ENCODE data around the gene SLC4A7.
"Not testable (repeated sequence)": the region's sequence is repeated elsewhere in the genome, so short reads cannot be mapped to it uniquely, and the experiment has no call there.

The SLC4A7 gene

DNA sequence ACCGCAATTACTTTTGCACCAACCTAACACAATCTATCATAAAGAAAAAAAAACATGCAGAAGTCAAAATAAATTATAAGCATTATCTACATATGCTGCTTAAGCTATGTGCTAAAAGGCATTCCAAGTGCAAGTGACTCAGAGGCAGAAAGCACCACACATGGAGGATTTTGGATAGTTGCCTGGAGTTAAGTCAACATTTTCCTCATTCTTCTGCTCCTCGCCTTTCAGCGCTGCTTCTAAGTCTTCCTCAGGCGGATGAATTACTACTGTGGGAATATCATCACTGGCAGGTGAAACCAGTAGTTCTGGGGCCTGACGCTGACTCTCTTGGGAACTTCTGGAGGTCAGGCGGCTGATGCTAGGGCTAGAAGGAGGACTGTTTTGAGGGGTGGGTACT is 53.1 kb downstream of the SLC4A7 start:
- H3K27ac ChIP-seq (ENCODE audit: insufficient read depth, low read depth, low read length, poor library complexity, severe bottlenecking) = no peak overlapping the region
- H3K36me3 ChIP-seq (ENCODE audit: control insufficient read depth, insufficient read depth, low read length) = peaks cover 16% of the 10 kb centered on the region
- 88 to 93% methylated on average over 6 of the region's 6 CpGs for WGBS, 2 experiments

DNA sequence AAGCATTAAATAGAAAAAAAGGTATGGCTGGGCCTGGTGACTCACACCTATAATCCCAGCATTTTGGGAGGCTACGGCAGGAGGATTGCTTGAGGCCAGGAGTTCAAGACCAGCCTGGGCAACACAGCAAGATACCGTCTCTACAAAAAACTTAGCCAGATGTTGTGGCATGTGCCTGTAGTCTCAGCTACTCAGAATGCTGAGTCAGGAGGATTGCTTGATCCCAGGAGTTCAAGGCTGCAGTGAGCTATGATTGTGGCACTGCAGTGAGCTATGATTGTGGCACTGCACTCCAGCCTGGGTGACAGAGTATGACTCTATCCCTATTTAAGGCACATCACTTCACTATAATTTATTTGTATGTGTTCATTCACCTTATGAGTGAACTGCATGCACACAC is 54.3 kb downstream of the SLC4A7 start:
- no peak overlapping the region for H3K4me3 ChIP-seq (ENCODE audit: insufficient read depth, low read depth, low read length)
- H3K27ac ChIP-seq (ENCODE audit: insufficient read depth, low read depth, low read length, poor library complexity, severe bottlenecking) = no peak overlapping the region
- no peaks in the 10 kb centered on the region for H3K27me3 ChIP-seq (ENCODE audit: control insufficient read depth, insufficient read depth, low read length, poor library complexity, severe bottlenecking)
- WGBS, 2 experiments = 88 to 93% methylated on average over 2 of the region's 2 CpGs
- no peaks in the 10 kb centered on the region for H3K4me1 ChIP-seq (ENCODE audit: control insufficient read depth, insufficient read depth, low read length)
- H3K9me3 ChIP-seq (ENCODE audit: control insufficient read depth, low read length) = no peaks in the 10 kb centered on the region
- peaks cover 11% of the 10 kb centered on the region for H3K36me3 ChIP-seq (ENCODE audit: control insufficient read depth, insufficient read depth, low read length)

More for the DNA sequence above, 53.1 kb downstream of the SLC4A7 start:
- H3K4me3 ChIP-seq (ENCODE audit: insufficient read depth, low read depth, low read length) = no peak overlapping the region
- H3K27me3 ChIP-seq (ENCODE audit: control insufficient read depth, insufficient read depth, low read length, poor library complexity, severe bottlenecking) = no peaks in the 10 kb centered on the region
- no peaks in the 10 kb centered on the region for H3K4me1 ChIP-seq (ENCODE audit: control insufficient read depth, insufficient read depth, low read length)
- H3K9me3 ChIP-seq (ENCODE audit: control insufficient read depth, low read length) = no peaks in the 10 kb centered on the region

DNA sequence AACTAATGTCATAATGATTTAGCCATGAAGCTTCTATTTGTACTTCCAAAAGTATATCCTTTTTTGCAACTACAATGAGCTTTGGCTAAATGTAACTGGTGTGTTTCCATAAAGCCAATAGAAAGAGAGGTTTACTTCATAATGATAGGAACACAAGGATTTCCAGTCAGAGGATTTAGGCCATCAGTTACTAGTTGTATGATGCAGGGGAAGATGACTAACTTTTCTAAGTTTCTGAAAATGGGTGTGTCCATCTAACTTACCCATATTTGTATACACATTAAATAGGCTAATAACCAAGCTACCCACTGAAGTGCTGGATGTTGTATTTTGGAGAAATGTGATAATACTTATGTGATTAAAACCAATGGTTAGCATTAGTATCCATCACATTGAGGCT is 55.7 kb downstream of the SLC4A7 start:
- Histone ChIP-seq H3K27me3 (ENCODE audit: control insufficient read depth, insufficient read depth, low read length, poor library complexity, severe bottlenecking) (no peaks in the 10 kb centered on the region), H3K9me3 (ENCODE audit: control insufficient read depth, low read length) (no peaks in the 10 kb centered on the region), H3K4me3 (ENCODE audit: insufficient read depth, low read depth, low read length) (no peak overlapping the region), H3K27ac (ENCODE audit: insufficient read depth, low read depth, low read length, poor library complexity, severe bottlenecking) (no peak overlapping the region), H3K4me1 (ENCODE audit: control insufficient read depth, insufficient read depth, low read length) (no peaks in the 10 kb centered on the region), H3K36me3 (ENCODE audit: control insufficient read depth, insufficient read depth, low read length) (peaks cover 11% of the 10 kb centered on the region)

DNA sequence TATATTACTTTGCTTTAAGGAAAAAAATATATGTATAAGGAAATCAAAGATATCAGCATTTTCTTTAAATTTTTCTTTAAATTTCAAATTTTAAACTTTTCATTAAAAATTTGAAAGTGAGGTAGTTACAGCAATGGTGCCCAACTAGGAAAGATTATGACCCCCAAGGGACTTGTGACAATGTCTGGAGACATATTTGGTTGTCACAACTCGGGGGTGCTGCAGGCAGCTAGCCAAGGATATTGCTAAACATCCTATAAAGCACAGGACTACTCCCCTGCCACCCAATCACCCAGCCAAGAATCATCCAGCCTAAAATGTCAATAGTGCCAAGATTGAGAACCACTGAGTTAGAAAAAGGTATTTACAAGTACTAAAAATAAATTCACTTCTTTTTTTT is 57.3 kb downstream of the SLC4A7 start:
- Histone ChIP-seq H3K27ac (ENCODE audit: insufficient read depth, low read depth, low read length, poor library complexity, severe bottlenecking) (no peak overlapping the region), H3K9me3 (ENCODE audit: control insufficient read depth, low read length) (no peaks in the 10 kb centered on the region), H3K4me1 (ENCODE audit: control insufficient read depth, insufficient read depth, low read length) (no peaks in the 10 kb centered on the region), H3K27me3 (ENCODE audit: control insufficient read depth, insufficient read depth, low read length, poor library complexity, severe bottlenecking) (no peaks in the 10 kb centered on the region), H3K36me3 (ENCODE audit: control insufficient read depth, insufficient read depth, low read length) (peaks cover 10% of the 10 kb centered on the region), H3K4me3 (ENCODE audit: insufficient read depth, low read depth, low read length) (no peak overlapping the region)
- 85 to 86% methylated on average over 1 of the region's 1 CpG for WGBS, 2 experiments

DNA sequence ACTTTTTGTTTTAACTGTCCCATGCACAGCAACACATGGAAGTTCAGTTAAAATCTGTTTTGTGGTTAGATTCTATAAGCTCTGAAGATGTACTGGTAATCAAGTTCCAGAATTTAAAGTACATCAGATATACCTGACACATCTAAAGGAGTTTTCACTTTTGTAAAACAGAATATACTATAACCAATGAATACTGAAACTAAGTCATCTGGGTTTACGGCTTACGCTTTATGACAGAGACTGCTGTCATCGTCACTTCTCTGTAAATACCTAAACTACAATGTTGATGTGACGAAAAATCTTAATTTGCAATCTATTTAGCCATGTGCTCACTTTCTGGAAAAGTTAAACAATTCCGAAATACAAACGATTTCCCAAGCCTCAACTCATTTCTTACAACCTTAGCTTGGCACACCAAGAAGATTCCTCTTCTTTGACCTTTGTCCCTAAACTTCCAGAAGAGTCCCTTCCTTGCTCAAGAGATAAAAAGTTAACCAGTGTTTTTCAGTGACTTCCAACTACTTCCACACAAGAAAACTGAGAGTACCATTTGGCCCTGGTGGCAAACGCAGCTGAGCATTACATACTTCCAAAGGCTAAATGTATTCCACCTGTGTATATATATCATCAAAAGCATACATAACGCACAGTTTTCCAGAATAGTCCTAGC is 58.2 kb downstream of the SLC4A7 start:
- Histone ChIP-seq H3K4me3 (ENCODE audit: insufficient read depth, low read depth, low read length) (no peak overlapping the region), H3K27me3 (ENCODE audit: control insufficient read depth, insufficient read depth, low read length, poor library complexity, severe bottlenecking) (no peaks in the 10 kb centered on the region), H3K36me3 (ENCODE audit: control insufficient read depth, insufficient read depth, low read length) (peaks cover 17% of the 10 kb centered on the region), H3K9me3 (ENCODE audit: control insufficient read depth, low read length) (no peaks in the 10 kb centered on the region), H3K27ac (ENCODE audit: insufficient read depth, low read depth, low read length, poor library complexity, severe bottlenecking) (no peak overlapping the region), H3K4me1 (ENCODE audit: control insufficient read depth, insufficient read depth, low read length) (no peaks in the 10 kb centered on the region)
- 93 to 94% methylated on average over 8 of the region's 8 CpGs for WGBS, 2 experiments

DNA sequence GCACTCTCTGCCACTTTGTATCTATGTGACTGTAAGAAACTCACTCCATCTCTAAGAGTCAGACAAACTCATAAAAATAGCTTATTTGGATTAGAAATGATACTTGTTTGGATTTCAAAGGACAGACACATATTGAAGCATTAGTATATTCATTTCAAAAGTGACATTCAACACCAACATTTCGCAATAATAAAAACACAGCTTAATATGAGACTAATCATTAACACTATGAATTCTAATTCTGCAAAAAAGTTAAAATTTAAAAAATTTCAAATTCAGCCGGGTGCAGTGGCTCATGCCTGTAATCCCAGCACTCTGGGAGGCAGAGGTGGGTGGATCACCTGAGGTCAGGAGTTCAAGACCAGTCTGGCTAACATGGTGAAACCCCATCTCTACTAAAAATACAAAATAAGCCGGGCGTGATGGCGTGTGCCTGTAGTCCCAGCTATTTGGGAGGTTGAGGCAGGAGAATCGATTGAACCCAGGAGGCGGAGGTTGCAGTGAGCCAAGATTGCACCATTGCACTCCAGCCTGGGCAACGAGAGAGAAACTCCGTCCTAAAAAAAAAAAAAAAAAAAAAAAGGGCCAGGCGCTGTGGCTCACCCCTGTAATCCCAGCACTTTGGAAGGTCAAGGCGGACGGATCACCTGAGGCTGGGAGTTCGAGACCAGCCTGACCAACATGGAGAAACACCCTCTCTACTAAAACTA is 59.2 kb downstream of the SLC4A7 start:
- 89 to 92% methylated on average over 13 of the region's 13 CpGs for WGBS, 2 experiments
- not testable (repeated sequence) for H3K27me3 ChIP-seq (ENCODE audit: control insufficient read depth, insufficient read depth, low read length, poor library complexity, severe bottlenecking); H3K4me1 ChIP-seq (ENCODE audit: control insufficient read depth, insufficient read depth, low read length); H3K4me3 ChIP-seq (ENCODE audit: insufficient read depth, low read depth, low read length); H3K9me3 ChIP-seq (ENCODE audit: control insufficient read depth, low read length); H3K27ac ChIP-seq (ENCODE audit: insufficient read depth, low read depth, low read length, poor library complexity, severe bottlenecking)
- peaks cover 11% of the 10 kb centered on the region for H3K36me3 ChIP-seq (ENCODE audit: control insufficient read depth, insufficient read depth, low read length)

DNA sequence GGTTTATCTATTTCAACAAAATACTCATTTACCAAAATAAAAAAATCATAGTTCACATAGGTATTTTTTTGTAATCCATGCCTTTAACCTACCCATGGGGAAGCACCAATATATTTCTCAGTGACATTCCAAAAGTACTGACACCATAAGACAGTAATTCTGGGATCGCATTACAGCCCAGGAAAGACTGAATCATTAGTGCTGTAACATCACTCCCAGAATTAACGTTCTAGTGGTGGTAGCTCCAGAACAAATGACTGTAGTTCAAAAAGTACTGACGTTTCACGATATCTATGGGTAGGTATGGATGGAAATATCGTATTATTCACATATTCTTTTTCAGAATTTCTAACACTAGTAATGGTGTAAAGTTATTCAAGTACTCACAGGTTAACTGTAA is 60.7 kb downstream of the SLC4A7 start:
- Histone ChIP-seq H3K27ac (ENCODE audit: insufficient read depth, low read depth, low read length, poor library complexity, severe bottlenecking) (no peak overlapping the region), H3K27me3 (ENCODE audit: control insufficient read depth, insufficient read depth, low read length, poor library complexity, severe bottlenecking) (no peaks in the 10 kb centered on the region), H3K36me3 (ENCODE audit: control insufficient read depth, insufficient read depth, low read length) (peaks cover 14% of the 10 kb centered on the region), H3K9me3 (ENCODE audit: control insufficient read depth, low read length) (no peaks in the 10 kb centered on the region), H3K4me1 (ENCODE audit: control insufficient read depth, insufficient read depth, low read length) (no peaks in the 10 kb centered on the region), H3K4me3 (ENCODE audit: insufficient read depth, low read depth, low read length) (no peak overlapping the region)
- 80 to 83% methylated on average over 2 to 3 of the region's 5 CpGs for WGBS, 2 experiments

DNA sequence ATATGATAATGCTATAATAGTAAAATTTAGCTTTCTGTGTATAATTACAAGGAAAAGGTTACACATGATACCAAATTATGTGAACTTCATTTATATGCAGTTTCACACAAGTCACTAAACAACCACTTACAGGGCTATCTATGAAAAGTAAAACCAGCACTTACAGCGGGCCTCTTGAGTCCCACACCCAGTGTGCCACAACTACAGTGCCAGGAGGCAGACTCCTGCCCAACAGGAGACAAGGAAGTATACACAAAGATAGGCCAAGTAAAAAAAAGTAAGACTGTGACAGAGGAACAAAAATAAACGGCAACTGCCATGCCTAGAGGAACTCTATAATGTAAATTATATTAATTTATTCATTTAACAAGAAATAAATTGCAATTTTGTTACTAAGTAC is 61.6 kb downstream of the SLC4A7 start:
- Histone ChIP-seq H3K9me3 (ENCODE audit: control insufficient read depth, low read length) (no peaks in the 10 kb centered on the region), H3K4me1 (ENCODE audit: control insufficient read depth, insufficient read depth, low read length) (no peaks in the 10 kb centered on the region), H3K27ac (ENCODE audit: insufficient read depth, low read depth, low read length, poor library complexity, severe bottlenecking) (no peak overlapping the region), H3K27me3 (ENCODE audit: control insufficient read depth, insufficient read depth, low read length, poor library complexity, severe bottlenecking) (no peaks in the 10 kb centered on the region), H3K4me3 (ENCODE audit: insufficient read depth, low read depth, low read length) (no peak overlapping the region), H3K36me3 (ENCODE audit: control insufficient read depth, insufficient read depth, low read length) (peaks cover 22% of the 10 kb centered on the region)
- WGBS, 2 experiments = 87 to 89% methylated on average over 1 of the region's 2 CpGs

DNA sequence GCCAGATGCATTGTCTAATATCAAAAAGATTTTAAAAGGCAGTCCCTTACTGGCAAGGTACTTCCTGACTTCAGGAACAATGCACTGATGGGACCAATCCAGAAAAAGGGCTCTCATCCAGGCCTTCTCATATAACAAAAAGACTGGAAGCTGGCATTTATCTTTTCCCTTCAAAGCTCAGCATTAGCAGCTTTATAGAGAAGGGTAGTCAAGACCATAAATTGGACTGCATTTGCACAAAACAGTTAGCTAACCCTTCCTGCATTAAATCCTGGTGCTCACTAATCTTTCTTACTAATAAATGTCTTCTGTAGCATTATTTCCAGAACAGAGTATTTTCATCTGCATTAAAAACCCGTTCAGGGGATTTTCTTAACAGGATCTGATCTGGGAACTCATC is 69.0 kb downstream of the SLC4A7 start:
- Histone ChIP-seq H3K4me1 (ENCODE audit: control insufficient read depth, insufficient read depth, low read length) (no peaks in the 10 kb centered on the region), H3K9me3 (ENCODE audit: control insufficient read depth, low read length) (no peaks in the 10 kb centered on the region), H3K36me3 (ENCODE audit: control insufficient read depth, insufficient read depth, low read length) (peaks cover 16% of the 10 kb centered on the region), H3K27me3 (ENCODE audit: control insufficient read depth, insufficient read depth, low read length, poor library complexity, severe bottlenecking) (no peaks in the 10 kb centered on the region), H3K4me3 (ENCODE audit: insufficient read depth, low read depth, low read length) (no peak overlapping the region), H3K27ac (ENCODE audit: insufficient read depth, low read depth, low read length, poor library complexity, severe bottlenecking) (no peak overlapping the region)
- whole genome bisulfite sequencing, 2 experiments = 92 to 100% methylated on average over 1 of the region's 1 CpG

DNA sequence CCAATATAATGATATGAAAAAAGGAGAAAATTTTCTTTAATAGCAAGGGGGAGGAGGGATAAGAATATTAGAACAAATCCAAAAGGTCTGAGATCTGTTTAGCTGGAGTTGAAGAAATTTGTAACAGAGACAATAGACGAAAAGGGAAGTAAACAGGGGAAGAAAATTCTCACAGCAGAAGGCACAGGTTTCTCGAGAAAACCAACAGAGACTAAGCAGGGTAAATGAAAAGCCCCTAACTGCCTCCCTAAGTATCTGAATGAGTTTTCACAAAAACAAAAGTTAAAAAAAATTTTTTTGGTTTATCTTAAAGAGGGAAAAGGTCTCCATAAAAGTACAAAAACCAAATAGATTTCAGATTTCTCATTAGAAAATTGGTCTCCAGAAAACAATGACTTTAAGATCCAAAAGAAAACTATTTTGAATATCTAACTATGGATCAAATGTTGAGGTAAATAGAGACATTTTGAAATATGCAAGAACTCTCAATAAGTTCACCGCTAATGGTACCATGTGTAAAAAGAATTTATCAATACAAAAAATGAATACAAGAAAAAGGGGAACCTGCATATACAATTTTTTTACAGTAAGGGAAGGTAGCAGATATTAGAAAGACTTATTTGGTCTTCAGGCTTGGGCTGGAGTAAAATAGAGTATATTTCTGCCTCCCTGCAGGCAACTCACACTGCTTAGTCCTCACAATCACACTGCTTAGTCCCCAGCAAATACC is 91.1 kb downstream of the SLC4A7 start:
- Histone ChIP-seq H3K27ac (ENCODE audit: insufficient read depth, low read depth, low read length, poor library complexity, severe bottlenecking) (no peak overlapping the region), H3K4me3 (ENCODE audit: insufficient read depth, low read depth, low read length) (no peak overlapping the region), H3K4me1 (ENCODE audit: control insufficient read depth, insufficient read depth, low read length) (no peaks in the 10 kb centered on the region), H3K27me3 (ENCODE audit: control insufficient read depth, insufficient read depth, low read length, poor library complexity, severe bottlenecking) (no peaks in the 10 kb centered on the region), H3K9me3 (ENCODE audit: control insufficient read depth, low read length) (no peaks in the 10 kb centered on the region), H3K36me3 (ENCODE audit: control insufficient read depth, insufficient read depth, low read length) (peaks cover 8% of the 10 kb centered on the region)
- WGBS, 2 experiments = 65 to 100% methylated on average over 2 to 3 of the region's 3 CpGs

Measured in ectodermal cell (in vitro differentiated cells).